Measurements from ENCODE around the gene MAU2.
A peak's percentile ranks its signal among the peaks of the same experiment; 100 is the strongest.

DNA sequence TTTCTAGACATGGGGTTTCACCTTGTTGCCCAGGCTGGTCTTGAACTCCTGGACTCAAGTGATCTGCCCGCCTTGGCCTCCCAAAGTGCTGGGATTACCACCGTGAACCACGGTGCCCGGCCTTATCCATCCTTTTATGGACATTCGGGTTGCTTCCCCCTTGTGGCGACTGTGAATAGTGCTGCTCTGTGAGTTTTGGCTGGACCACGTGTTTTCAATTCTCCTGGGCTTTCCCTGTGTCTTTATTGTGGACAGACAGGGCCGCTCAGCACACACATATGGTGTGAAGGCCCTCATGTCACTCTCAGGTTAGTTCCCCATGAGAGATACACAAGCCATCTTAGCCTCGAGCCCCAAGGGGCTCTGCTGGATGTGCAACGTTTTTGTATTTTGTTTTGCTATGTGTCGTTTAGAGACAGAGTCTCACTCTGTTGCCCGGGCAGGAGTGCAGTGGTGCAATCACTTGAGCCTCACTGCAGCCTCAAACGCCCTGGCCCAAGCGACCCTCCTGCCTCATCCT is 40.5 kb downstream of the MAU2 start:
- TF ChIP-seq POLR2A (IDR thresholded peaks at IDR 0.05) (no peak), CTCF (IDR thresholded peaks at IDR 0.05) (peak; percentile 73 to 87 (median 83))

All from testis (tissue), 2 donors.